PFSK-1 (cell line): ENCODE results near the gene LIPI. TPM values are rescaled to one million over a fixed set of nuclear protein-coding genes. Genes with fewer than 3 reads are reported as not detected.

Experiments
- FOXP2 ChIP-seq: optimal IDR thresholded peaks from 2 replicates; pipeline ENCODE3; 2011; ENCODE audit warnings: borderline replicate concordance, control low read depth, inconsistent platforms; ENCODE audit not compliant: insufficient read depth; ENCODE audit errors: extremely low read length, extremely low read depth
- POLR2AphosphoS5 ChIP-seq: IDR thresholded peaks from 2 replicates; pipeline ENCODE4 v1.6.1; 2012; ENCODE audit warnings: low read depth, mild to moderate bottlenecking, control low read depth, low read length, moderate library complexity
- SIN3A ChIP-seq: IDR thresholded peaks from 2 replicates; pipeline ENCODE4 v1.6.1; 2012; ENCODE audit warnings: mild to moderate bottlenecking, low read length, moderate library complexity, borderline replicate concordance; ENCODE audit not compliant: insufficient read depth
- TAF1 ChIP-seq: IDR thresholded peaks from 2 replicates; pipeline ENCODE4 v1.6.1; 2012; ENCODE audit warnings: low read length, control low read depth, borderline replicate concordance; ENCODE audit not compliant: insufficient read depth
- polyA plus RNA-seq: library from polyadenylated mRNA; unstranded; fragments of >200 nt; gene quantifications from one replicate; pipeline ENCODE4 v1.2.1, GENCODE V29; 2012; ENCODE audit warnings: low read depth, missing spikeins; ENCODE audit not compliant: insufficient read length
- TF ChIP-seq, protein P1 (sequence below), 2 experiments: IDR thresholded peaks; 2 replicates each; pipeline versions ENCODE4 v1.6.1 to v1.8.0; 2011 to 2012; ENCODE audit warnings: low read depth in 2 of 2, low read length in 2 of 2, control low read depth in 1 of 2, inconsistent platforms in 1 of 2, mild to moderate bottlenecking in 1 of 2, moderate library complexity in 1 of 2; ENCODE audit not compliant: insufficient read depth in 1 of 2

The LIPI gene
- not detected for polyA plus RNA-seq

DNA sequence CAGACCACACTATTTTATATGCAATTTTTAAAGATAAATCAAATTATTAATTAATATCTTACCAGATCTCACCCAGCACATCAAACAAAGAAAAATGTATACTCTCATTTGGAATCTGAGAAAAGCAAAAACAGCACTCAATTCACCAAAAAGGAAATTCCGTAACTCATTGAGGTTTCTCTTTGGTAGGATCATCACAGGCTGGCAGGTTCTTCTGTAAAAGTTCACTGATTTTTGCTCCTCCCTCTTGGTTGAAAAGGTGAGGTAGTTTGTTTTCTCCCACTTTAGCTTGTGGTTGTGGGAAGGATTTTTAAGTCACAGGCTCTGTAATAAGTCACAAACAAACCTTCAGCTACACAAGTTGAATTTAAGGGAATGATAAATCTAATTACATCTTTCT is at the start of gene LIPI:
Gene LIPI (minus strand): TSS at position 218 of the 400 bp plus-strand sequence. CDS start 110 bp downstream, at position 108.
- TF ChIP-seq, protein P1, sequence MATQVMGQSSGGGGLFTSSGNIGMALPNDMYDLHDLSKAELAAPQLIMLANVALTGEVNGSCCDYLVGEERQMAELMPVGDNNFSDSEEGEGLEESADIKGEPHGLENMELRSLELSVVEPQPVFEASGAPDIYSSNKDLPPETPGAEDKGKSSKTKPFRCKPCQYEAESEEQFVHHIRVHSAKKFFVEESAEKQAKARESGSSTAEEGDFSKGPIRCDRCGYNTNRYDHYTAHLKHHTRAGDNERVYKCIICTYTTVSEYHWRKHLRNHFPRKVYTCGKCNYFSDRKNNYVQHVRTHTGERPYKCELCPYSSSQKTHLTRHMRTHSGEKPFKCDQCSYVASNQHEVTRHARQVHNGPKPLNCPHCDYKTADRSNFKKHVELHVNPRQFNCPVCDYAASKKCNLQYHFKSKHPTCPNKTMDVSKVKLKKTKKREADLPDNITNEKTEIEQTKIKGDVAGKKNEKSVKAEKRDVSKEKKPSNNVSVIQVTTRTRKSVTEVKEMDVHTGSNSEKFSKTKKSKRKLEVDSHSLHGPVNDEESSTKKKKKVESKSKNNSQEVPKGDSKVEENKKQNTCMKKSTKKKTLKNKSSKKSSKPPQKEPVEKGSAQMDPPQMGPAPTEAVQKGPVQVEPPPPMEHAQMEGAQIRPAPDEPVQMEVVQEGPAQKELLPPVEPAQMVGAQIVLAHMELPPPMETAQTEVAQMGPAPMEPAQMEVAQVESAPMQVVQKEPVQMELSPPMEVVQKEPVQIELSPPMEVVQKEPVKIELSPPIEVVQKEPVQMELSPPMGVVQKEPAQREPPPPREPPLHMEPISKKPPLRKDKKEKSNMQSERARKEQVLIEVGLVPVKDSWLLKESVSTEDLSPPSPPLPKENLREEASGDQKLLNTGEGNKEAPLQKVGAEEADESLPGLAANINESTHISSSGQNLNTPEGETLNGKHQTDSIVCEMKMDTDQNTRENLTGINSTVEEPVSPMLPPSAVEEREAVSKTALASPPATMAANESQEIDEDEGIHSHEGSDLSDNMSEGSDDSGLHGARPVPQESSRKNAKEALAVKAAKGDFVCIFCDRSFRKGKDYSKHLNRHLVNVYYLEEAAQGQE (IDR thresholded peaks at IDR 0.05; ENCODE audit: insufficient read depth in 1 of 2, low read depth in 2 of 2, low read length in 2 of 2): no peak

DNA sequence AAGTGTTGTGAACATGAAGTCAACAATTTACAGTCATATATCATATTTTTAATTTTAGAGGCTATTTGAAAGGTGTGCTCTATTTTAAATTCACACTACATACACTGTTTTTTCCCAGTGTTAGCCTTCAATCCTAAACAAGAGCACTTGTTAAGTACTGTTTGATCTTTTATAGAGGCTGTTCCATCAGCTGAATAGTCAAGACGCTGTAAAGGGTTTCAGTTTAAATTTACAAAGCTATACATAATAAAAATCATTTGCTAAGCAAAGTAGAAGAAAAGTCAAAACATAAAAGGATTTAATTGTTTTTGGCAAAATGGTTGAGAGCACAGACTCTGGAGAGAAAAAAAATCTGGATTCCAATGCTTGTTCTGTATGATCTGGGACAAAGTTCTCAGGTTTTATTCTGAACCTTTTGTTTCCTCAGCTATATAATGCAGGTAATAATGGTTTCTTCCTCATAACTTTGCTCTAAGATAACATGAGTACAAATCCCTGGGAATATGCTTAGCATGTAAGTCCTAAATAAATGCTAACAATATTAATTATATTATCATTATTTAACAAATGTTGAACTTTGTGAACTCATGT is 49.5 kb upstream of the LIPI start:
- no peak for TF ChIP-seq TAF1
- TF ChIP-seq, protein P1 (IDR thresholded peaks at IDR 0.05; ENCODE audit: insufficient read depth in 1 of 2, low read depth in 2 of 2, low read length in 2 of 2): no peak
- TF ChIP-seq FOXP2: no peak
- TF ChIP-seq SIN3A: no peak
- no peak for TF ChIP-seq POLR2AphosphoS5

DNA sequence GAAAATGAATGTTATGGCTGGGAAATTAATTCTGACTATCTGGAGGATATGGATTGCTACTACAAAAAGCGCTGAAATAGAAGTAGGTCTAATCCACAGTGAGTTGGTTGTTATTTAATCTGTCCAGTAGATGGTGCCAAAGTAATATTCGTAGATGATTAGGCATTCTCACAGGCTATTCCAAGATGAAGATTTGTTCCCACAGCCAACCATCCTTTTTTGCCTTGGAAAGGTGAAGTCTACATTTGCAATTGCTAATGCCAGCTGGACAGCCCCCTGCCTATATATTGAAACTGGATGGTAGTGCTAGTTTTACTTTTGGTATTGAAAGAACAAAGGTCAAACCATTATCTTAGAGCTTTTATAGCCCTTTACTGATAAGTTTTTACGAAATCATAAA is 49.0 kb upstream of the LIPI start:
- TF ChIP-seq FOXP2 (no peak), SIN3A (no peak), POLR2AphosphoS5 (no peak), TAF1 (no peak)
- TF ChIP-seq, protein P1 (IDR thresholded peaks at IDR 0.05; ENCODE audit: insufficient read depth in 1 of 2, low read depth in 2 of 2, low read length in 2 of 2): no peak

DNA sequence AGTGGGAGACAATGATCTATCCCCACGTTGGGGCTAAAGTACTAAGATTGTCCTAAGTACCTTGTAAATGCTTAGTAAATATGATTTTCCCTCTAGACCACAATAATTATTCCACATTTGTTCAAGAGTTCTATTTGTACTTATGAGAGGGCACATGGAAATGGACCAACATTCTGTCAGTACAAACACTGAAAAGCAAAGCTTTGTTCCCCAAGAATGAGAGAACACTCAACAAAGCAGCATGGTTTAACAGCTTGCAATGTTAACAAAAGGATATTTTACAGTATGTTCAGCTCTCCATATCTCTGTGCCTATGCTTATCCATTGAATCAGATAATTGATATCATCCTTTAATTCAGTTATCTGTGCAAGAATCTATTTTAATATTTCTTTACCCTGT is 40.6 kb upstream of the LIPI start:
- TF ChIP-seq TAF1: no peak
- TF ChIP-seq FOXP2: no peak
- TF ChIP-seq POLR2AphosphoS5: no peak
- TF ChIP-seq SIN3A: no peak
- TF ChIP-seq, protein P1 (IDR thresholded peaks at IDR 0.05; ENCODE audit: insufficient read depth in 1 of 2, low read depth in 2 of 2, low read length in 2 of 2): no peak

DNA sequence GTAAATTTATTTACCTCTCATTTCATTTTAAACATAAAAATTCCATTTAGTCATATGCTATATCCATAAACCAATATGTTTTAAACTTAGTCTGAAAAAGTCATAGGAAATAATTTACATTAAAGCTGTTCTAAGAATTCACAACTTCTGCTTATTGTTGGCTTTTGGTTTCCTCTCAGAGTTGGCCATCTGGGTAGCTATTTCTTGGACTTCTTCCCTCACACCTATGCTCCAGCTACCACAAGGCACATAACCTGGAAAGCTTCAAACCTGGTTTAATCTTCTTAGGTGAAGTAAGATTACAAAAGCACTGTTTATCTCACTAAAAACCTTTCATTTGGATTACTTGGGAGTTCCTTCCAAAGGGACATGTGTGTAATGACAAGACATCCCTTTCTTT is 35.0 kb upstream of the LIPI start:
- TF ChIP-seq FOXP2: no peak
- TF ChIP-seq, protein P1 (IDR thresholded peaks at IDR 0.05; ENCODE audit: insufficient read depth in 1 of 2, low read depth in 2 of 2, low read length in 2 of 2): no peak
